K562 (cell line): ENCODE results near the gene SYT7. TPM values are rescaled to one million over a fixed set of nuclear protein-coding genes. Genes with fewer than 3 reads are reported as not detected.

Experiments
- CHD2 ChIP-seq: IDR thresholded peaks from 2 replicates; pipeline ENCODE4 v1.6.1; 2011; ENCODE audit warnings: low read depth, low read length
- FOXK2 ChIP-seq, 2 experiments: fragments of 450-650 bp; IDR thresholded peaks in 1 of 2; conservative IDR thresholded peaks in 1 of 2; 2 replicates each; pipeline ENCODE4 v1.6.1; 2016; ENCODE audit warnings: low read depth in 2 of 2, mild to moderate bottlenecking in 1 of 2
- HNRNPK ChIP-seq: fragments of 200-400 bp; formaldehyde crosslinking; IDR thresholded peaks from one replicate; pipeline ENCODE4 v1.6.1; 2018; ENCODE audit warnings: mild to moderate bottlenecking, low read depth, low read length; ENCODE audit not compliant: poor library complexity, severe bottlenecking
- SAFB2 ChIP-seq: fragments of 200-400 bp; formaldehyde crosslinking; IDR thresholded peaks from 2 replicates; pipeline ENCODE4 v1.6.1; 2018; ENCODE audit warnings: borderline replicate concordance, low read length, low read depth, moderate library complexity; ENCODE audit not compliant: severe bottlenecking
- SMARCE1 ChIP-seq: fragments of 450-650 bp; IDR thresholded peaks from 2 replicates; pipeline ENCODE4 v1.7.1; 2016; ENCODE audit warnings: mild to moderate bottlenecking
- SPI1 ChIP-seq: IDR thresholded peaks from 2 replicates; pipeline ENCODE4 v1.6.1; 2011; ENCODE audit warnings: low read depth, low read length, control low read depth, borderline replicate concordance
- STAG1 ChIP-seq: sonication (generic); formaldehyde crosslinking; IDR thresholded peaks from 2 replicates; pipeline ENCODE4 v1.5.0; 2020; ENCODE audit warnings: missing genetic modification reagents, borderline replicate concordance
- ZNF780A ChIP-seq: fragments of 250-450 bp; sonication (Bioruptor Pico); IDR thresholded peaks from 2 replicates; pipeline ENCODE4 v1.5.0; 2021; ENCODE audit warnings: mild to moderate bottlenecking
- polyA plus RNA-seq, 8 experiments: library from polyadenylated mRNA; depleted of rRNA in 4 of 8; stranded (reverse) in 5 of 8; unstranded in 3 of 8; fragments of >200 nt; fragmentation: Nextera tagmentation in 2 of 8; fragmentation: Illumina TruSeq in 1 of 8; extraction: Ambion mirVana in 2 of 8; extraction: Trizol in 1 of 8; gene quantifications; 2 replicates each; pipeline versions ENCODE4 v1.2.1 to v1.2.3, GENCODE V29; 2011 to 2014; ENCODE audit warnings: inconsistent platforms in 1 of 8, missing spikeins in 1 of 8
- total RNA-seq, 7 experiments: library from RNA; depleted of rRNA in 6 of 7; stranded (reverse); fragments of >200 nt in 6 of 7; fragmentation: Illumina TruSeq in 2 of 7; extraction: Trizol in 2 of 7; gene quantifications; 2 replicates each; pipeline versions ENCODE4 v1.2.1 to v1.2.3, GENCODE V29; 2011 to 2021; ENCODE audit warnings: low replicate concordance in 1 of 7
- TF ChIP-seq, protein P1 (sequence below): fragments of 250-450 bp; sonication (Bioruptor Pico); IDR thresholded peaks from 2 replicates; pipeline ENCODE4 v1.9.0; 2021; ENCODE audit warnings: mild to moderate bottlenecking, inconsistent platforms
- TF ChIP-seq, protein P2 (sequence below): fragments of 250-450 bp; sonication (Bioruptor Pico); IDR thresholded peaks from 2 replicates; pipeline ENCODE4 v1.4.0; 2020; ENCODE audit warnings: mild to moderate bottlenecking

Gene SYT7
- total and polyA plus RNA-seq, 9 of the 15 experiments (the other 6 are each of a cell fraction or from before 2014, with no cell fraction given), result 0.01 to 0.51 (median 0.16) TPM; not detected in 1

DNA sequence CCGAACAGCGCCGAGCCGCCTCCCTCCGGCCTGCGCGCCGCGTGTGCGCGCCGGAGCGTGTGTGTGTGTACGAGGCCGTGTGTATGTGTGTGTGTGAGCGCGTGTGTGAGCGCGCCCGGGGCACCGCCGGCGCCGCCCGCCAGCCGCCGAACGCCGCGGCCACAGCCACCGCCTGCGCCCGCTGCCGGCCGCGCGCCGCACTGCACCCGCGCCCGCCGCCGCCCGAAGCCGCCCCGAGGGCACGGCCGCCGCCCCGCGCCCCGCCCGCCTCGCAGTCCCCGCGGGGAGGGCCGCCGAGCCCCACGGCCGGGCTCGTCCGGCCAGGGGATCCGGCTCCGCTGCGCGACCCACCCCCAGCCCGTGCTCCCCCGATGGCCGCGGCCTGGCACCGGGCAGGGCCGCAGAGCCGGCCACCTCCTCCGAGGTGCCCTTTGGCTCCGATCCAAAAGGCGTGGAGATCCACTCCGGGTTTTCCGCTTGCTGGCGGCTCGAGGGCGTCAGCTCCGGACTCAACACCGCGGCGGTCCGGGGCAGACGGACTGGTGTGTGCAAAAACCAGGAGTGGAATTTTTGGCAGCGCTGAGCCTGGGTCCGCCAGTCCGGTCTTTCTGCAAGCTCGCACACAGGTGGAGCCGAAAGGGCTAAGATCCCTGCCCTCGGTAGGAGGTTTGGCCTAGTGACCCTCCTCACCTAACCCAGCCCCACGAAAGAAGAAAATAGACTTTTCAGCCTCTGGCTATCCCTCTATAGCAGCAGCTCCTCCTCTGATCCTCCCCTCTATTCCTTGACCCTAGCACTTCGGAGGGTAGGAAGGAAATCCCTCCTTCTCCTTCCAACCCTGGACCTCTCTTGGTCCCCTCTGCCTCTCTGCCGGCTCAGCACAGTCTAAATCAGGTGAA, at the start of gene SYT7 (continued):
- TF ChIP-seq, protein P1, sequence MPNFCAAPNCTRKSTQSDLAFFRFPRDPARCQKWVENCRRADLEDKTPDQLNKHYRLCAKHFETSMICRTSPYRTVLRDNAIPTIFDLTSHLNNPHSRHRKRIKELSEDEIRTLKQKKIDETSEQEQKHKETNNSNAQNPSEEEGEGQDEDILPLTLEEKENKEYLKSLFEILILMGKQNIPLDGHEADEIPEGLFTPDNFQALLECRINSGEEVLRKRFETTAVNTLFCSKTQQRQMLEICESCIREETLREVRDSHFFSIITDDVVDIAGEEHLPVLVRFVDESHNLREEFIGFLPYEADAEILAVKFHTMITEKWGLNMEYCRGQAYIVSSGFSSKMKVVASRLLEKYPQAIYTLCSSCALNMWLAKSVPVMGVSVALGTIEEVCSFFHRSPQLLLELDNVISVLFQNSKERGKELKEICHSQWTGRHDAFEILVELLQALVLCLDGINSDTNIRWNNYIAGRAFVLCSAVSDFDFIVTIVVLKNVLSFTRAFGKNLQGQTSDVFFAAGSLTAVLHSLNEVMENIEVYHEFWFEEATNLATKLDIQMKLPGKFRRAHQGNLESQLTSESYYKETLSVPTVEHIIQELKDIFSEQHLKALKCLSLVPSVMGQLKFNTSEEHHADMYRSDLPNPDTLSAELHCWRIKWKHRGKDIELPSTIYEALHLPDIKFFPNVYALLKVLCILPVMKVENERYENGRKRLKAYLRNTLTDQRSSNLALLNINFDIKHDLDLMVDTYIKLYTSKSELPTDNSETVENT, result peak; percentile 72; the same call in 1 of the 2 replicates
- TF ChIP-seq FOXK2 (conservative IDR thresholded peaks at IDR 0.05 in 1 of 2, IDR thresholded peaks at IDR 0.05 in 1 of 2; ENCODE audit: low read depth in 2 of 2) (no peak), ZNF780A (CRISPR knock-in tag) (no peak), STAG1 (CRISPR knock-in tag) (no peak; the same call in 1 of the 2 replicates), SAFB2 (no peak), HNRNPK (no peak), CHD2 (0 out of 2 replicates have a peak, but pooled peaks have one; percentile 16), SPI1 (no peak), SMARCE1 (no peak)
- TF ChIP-seq, protein P2, sequence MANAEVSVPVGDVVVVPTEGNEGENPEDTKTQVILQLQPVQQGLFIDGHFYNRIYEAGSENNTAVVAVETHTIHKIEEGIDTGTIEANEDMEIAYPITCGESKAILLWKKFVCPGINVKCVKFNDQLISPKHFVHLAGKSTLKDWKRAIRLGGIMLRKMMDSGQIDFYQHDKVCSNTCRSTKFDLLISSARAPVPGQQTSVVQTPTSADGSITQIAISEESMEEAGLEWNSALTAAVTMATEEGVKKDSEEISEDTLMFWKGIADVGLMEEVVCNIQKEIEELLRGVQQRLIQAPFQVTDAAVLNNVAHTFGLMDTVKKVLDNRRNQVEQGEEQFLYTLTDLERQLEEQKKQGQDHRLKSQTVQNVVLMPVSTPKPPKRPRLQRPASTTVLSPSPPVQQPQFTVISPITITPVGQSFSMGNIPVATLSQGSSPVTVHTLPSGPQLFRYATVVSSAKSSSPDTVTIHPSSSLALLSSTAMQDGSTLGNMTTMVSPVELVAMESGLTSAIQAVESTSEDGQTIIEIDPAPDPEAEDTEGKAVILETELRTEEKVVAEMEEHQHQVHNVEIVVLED, result peak; percentile 37; the same call in 1 of the 2 replicates
- TF ChIP-seq, all 486 proteins: peak for 95
